DND-41 (cell line): ENCODE results near the gene SGMS1.

Experiments used
- ATAC-seq: fragments of 200-7000 bp; cut with Tn5 transposase; 3 replicates; pipeline ENCODE4 v1.9.1; 2021; ENCODE audit warnings: low read depth; ENCODE audit not compliant: insufficient read depth
- DNase-seq: peaks from one replicate; pipeline ENCODE4 v3.0.0-alpha.2; 2020
- H2AFZ ChIP-seq: 2 replicates; pipeline ENCODE4 v1.6.0; 2012; ENCODE audit warnings: low read depth, low read length
- H3K27ac ChIP-seq: 2 replicates; pipeline ENCODE4 v1.5.1; 2012; ENCODE audit warnings: low read length, inconsistent platforms
- H3K27me3 ChIP-seq: fragments of 200-600 bp; sonication (generic); 2 replicates; pipeline ENCODE4 v1.6.0; 2012; ENCODE audit warnings: low read length, mild to moderate bottlenecking, inconsistent platforms; ENCODE audit not compliant: insufficient read depth, poor library complexity
- H3K36me3 ChIP-seq: 2 replicates; pipeline ENCODE4 v1.5.1; 2012; ENCODE audit warnings: low read length, inconsistent platforms; ENCODE audit not compliant: insufficient read depth
- H3K4me1 ChIP-seq: 2 replicates; pipeline ENCODE4 v1.5.1; 2012; ENCODE audit warnings: mild to moderate bottlenecking, low read length; ENCODE audit not compliant: insufficient read depth
- H3K4me2 ChIP-seq: 2 replicates; pipeline ENCODE4 v1.6.0; 2012; ENCODE audit warnings: mild to moderate bottlenecking, moderate library complexity, low read length, inconsistent platforms; ENCODE audit not compliant: insufficient read depth
- H3K4me3 ChIP-seq, 2 experiments: fragments of 200-600 bp in 1 of 2; shearing (Covaris generic) in 1 of 2; 2 replicates each; pipeline ENCODE4 v1.5.1; 2012 to 2016; ENCODE audit warnings: inconsistent platforms in 2 of 2, low read length in 2 of 2, mild to moderate bottlenecking in 2 of 2, low read depth in 1 of 2, moderate library complexity in 1 of 2
- H3K79me2 ChIP-seq: 2 replicates; pipeline ENCODE4 v1.6.0; 2012; ENCODE audit warnings: low read length, inconsistent platforms; ENCODE audit not compliant: insufficient read depth
- H3K9ac ChIP-seq: 2 replicates; pipeline ENCODE4 v1.6.0; 2012; ENCODE audit warnings: low read depth, mild to moderate bottlenecking, inconsistent platforms, low read length, moderate library complexity
- H3K9me3 ChIP-seq: 2 replicates; pipeline ENCODE4 v1.5.1; 2012; ENCODE audit warnings: low read length, moderate library complexity, mild to moderate bottlenecking, inconsistent platforms; ENCODE audit not compliant: insufficient read depth, severe bottlenecking
- H4K20me1 ChIP-seq: 2 replicates; pipeline ENCODE4 v1.6.0; 2012; ENCODE audit warnings: low read length; ENCODE audit not compliant: insufficient read depth
- CTCF ChIP-seq: IDR thresholded peaks from 2 replicates; pipeline ENCODE4 v1.5.1; 2012; ENCODE audit warnings: borderline replicate concordance, low read length, moderate library complexity, mild to moderate bottlenecking; ENCODE audit not compliant: poor library complexity, severe bottlenecking; ENCODE audit errors: extremely low read depth
- EZH2 ChIP-seq: IDR thresholded peaks from 3 replicates; pipeline ENCODE4 v1.6.1; 2012; ENCODE audit warnings: borderline replicate concordance, low read depth, mild to moderate bottlenecking, moderate library complexity, low read length, inconsistent platforms; ENCODE audit not compliant: severe bottlenecking

SGMS1 gene

DNA sequence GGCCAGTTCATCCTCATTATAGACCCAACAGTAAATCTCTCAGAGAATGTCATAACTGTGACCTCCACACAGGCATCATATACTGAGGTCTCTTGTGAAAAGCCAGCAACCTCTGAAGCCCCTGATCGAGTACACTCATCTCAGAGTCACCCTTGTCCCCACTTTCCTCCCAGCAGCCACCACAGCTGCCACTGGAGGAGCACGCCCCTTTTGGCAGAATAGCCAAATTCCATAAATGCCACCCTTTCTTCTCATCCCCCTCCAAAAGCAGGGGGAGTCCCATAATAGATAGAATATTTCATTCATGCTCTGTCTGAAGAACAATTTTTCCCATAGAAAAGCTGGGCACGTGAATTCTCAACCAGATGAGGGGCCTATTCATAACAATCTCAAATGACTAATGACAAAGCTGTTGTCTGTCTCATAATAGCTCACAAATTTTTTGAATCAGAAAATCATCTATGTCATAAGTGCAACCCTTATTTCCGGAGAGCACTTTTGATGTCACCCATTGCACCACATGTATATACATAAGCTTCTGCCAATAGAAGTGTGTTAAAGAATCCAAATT lies 47.4 kb downstream of the SGMS1 start:
- Histone ChIP-seq H3K27me3 (no peaks in the 10 kb centered on the region), H3K9ac (no peak overlapping the region), H3K27ac (no peak overlapping the region), H4K20me1 (no peaks in the 10 kb centered on the region), H3K4me3 (no peak overlapping the region), H3K36me3 (no peaks in the 10 kb centered on the region), H3K79me2 (no peaks in the 10 kb centered on the region), H3K4me2 (no peak overlapping the region), H2AFZ (no peak overlapping the region), H3K9me3 (no peaks in the 10 kb centered on the region), H3K4me1 (no peaks in the 10 kb centered on the region)
- no peak for DNase-seq
- TF ChIP-seq CTCF = no peak
- no peak for TF ChIP-seq EZH2
- no peak for ATAC-seq

DNA sequence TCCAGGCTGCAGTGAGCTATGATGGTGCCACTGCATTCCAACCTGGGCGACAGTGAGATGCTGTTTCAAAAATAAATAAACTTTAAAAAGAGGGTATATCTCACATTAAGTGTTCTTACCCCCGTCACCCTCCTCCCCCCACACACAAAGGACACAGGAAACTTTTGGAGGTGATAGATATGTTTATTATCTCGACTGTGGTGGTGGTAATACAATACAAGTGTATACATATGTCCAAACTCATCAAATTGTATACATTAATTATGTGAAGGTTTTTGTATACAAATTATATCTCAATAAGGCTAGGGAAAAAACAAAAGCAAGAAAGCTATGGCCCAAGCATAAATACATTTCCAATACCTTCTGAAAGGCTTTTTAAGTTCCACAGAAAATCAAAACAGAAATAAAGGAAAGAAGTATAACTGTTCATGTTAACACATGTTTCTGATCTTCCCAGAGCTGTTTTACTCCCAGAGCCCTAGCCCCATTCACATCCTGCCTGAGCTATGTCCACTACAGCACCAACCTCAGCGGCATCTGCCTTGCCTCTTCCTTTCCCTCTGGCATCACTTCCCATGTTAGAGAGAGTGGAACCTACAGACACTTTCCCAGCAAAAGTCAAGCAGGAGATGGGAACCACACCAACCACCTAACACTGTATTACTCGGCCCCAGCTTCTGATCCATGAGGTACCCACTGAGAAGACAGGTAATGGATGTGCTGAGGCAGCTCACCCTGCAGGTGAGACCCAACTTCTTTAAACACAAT lies 48.1 kb downstream of the SGMS1 start:
- Histone ChIP-seq H3K27ac (no peak overlapping the region), H4K20me1 (no peaks in the 10 kb centered on the region), H3K36me3 (no peaks in the 10 kb centered on the region), H3K79me2 (no peaks in the 10 kb centered on the region), H3K27me3 (no peaks in the 10 kb centered on the region), H3K9me3 (no peaks in the 10 kb centered on the region), H3K9ac (no peak overlapping the region), H2AFZ (no peak overlapping the region), H3K4me1 (no peaks in the 10 kb centered on the region), H3K4me3 (no peak overlapping the region), H3K4me2 (no peak overlapping the region)
- DNase-seq (no peak), ATAC-seq (no peak)
- TF ChIP-seq EZH2 (no peak), CTCF (no peak)

- Histone ChIP-seq H3K4me3 (no peak overlapping the region), H3K79me2 (no peaks in the 10 kb centered on the region), H3K36me3 (no peaks in the 10 kb centered on the region), H3K27ac (no peak overlapping the region), H3K27me3 (no peaks in the 10 kb centered on the region), H3K4me1 (no peaks in the 10 kb centered on the region), H2AFZ (no peak overlapping the region), H3K9ac (no peak overlapping the region), H4K20me1 (no peaks in the 10 kb centered on the region), H3K9me3 (no peaks in the 10 kb centered on the region), H3K4me2 (no peak overlapping the region)
- DNase-seq (no peak), ATAC-seq (no peak)
- TF ChIP-seq EZH2 (no peak), CTCF (no peak)
Observed at GRCh38 chr10:50574931-50575330, 48.8 kb downstream of the SGMS1 start.
